Measurements from ENCODE around the gene CDKAL1. TPM values are rescaled to one million over a fixed set of nuclear protein-coding genes. Genes with fewer than 3 reads are reported as not detected.

CDKAL1 gene
- total and polyA plus RNA-seq, 11 donors: 3.2 to 14.3 (median 9.3) TPM

GRCh38 chr6:20997770-20998147 lies 463.5 kb downstream of the CDKAL1 start:
- intact Hi-C loops (cut with DNase I): no loop called here
- H3K27ac ChIP-seq: no peak overlapping the region
- H3K4me3 ChIP-seq: no peak overlapping the region
- DNase-seq (no peak), ATAC-seq (no peak)
- H3K9me3 ChIP-seq: peaks cover 0 to 12% (median 5%) of the 10 kb centered on the region in 12 donors
- 75 to 80% (median 76%) methylated on average over 3 of the region's 3 CpGs for WGBS, 4 donors
- H3K36me3 ChIP-seq: peaks cover 0 to 9% (median 0%) of the 10 kb centered on the region in 9 donors
- no peaks in the 10 kb centered on the region for H3K27me3 ChIP-seq
- no peak for TF ChIP-seq POLR2A (IDR thresholded peaks at IDR 0.05)
- TF ChIP-seq CTCF (IDR thresholded peaks at IDR 0.05): no peak
- peaks cover 0 to 9% (median 4%) of the 10 kb centered on the region in 12 donors for H3K4me1 ChIP-seq

DNA sequence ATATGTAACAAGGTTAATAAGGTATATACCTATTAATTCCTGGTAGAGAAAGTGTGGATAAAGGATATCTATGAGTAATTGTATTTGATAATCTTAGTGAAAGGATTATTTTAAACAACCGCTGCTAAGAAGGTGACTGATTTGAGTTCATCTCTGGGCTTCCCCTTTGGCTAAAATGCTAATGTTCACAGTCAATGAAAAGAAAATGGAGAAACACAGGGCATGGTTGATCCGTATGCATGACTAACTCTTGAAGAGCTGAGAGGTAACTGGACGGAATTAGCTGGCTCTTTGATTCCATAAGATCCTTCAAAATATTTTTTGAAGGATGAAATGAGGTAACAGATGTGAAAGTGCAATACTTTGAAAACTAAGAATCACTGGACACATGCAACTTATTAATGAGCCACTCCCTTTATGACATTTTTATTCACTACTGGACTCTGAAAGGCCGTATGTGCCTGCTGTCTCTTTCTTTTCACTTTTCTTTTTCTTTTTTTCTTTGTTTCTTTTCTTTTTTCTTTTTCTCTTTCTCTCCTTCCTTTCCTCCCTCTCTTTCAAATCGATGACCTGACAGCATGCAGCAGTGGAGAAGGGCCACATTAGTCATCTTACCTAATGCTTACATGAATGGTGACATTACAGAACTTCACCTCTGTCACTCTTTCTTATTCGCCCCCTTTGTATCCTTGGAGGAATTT lies 464.6 kb downstream of the CDKAL1 start:
- Histone ChIP-seq H3K36me3 (peaks cover 0 to 9% (median 0%) of the 10 kb centered on the region in 9 donors), H3K27me3 (no peaks in the 10 kb centered on the region), H3K27ac (no peak overlapping the region), H3K4me1 (peaks cover 0 to 13% (median 4%) of the 10 kb centered on the region in 12 donors), H3K9me3 (peaks cover 0 to 12% (median 5%) of the 10 kb centered on the region in 12 donors), H3K4me3 (no peak overlapping the region)
- WGBS, 4 donors: 93 to 98% (median 95%) methylated on average over 6 of the region's 6 CpGs
- intact Hi-C loops (cut with DNase I): no loop called here
- DNase-seq (no peak), ATAC-seq (no peak)
- TF ChIP-seq POLR2A (IDR thresholded peaks at IDR 0.05): no peak
- TF ChIP-seq CTCF (IDR thresholded peaks at IDR 0.05): no peak

DNA sequence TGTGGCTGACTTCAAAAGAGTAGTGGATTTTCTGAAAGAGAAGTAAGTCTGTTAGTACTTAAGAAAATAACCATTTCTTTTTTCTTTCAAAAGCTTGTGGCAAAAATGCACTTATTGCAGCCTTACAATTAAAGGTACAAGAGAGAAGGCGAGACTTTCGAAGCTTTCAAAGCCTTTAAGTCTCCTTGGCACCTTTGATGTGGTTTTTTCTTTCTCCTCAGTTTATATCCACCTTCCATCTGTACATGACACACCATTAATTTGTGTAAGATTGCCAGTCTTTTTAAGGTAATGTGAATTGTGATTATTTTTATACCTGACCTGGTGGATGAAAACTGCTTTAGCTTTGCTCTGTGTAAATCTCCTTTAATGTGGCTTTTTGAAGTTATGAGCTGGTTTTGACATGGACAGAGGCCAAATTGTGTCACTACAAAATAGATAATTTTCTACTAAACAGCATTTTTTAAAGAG lies 466.1 kb downstream of the CDKAL1 start:
- ATAC-seq: no peak
- intact Hi-C loops (cut with DNase I): no loop called here
- WGBS, 4 donors: 95 to 99% (median 98%) methylated on average over 2 of the region's 2 CpGs

More for the DNA sequence above, 466.1 kb downstream of the CDKAL1 start:
- Histone ChIP-seq H3K4me3 (no peak overlapping the region), H3K27ac (no peak overlapping the region), H3K9me3 (peaks cover 0 to 6% (median 2%) of the 10 kb centered on the region in 12 donors), H3K27me3 (no peaks in the 10 kb centered on the region), H3K4me1 (peaks cover 0 to 19% (median 6%) of the 10 kb centered on the region in 12 donors), H3K36me3 (peaks cover 0 to 9% (median 0%) of the 10 kb centered on the region in 9 donors)
- TF ChIP-seq POLR2A (IDR thresholded peaks at IDR 0.05): no peak
- no peak for TF ChIP-seq CTCF (IDR thresholded peaks at IDR 0.05)
- no peak for DNase-seq
